Panc1 (cell line): ENCODE data around the gene ANGPTL7. TPM values are rescaled to one million over a fixed set of nuclear protein-coding genes. Genes with fewer than 3 reads are reported as not detected.
"Not testable (repeated sequence)": the region's sequence is repeated elsewhere in the genome, so short reads cannot be mapped to it uniquely, and the experiment has no call there.

ENCODE experiments used
- ATAC-seq: fragments of 200-7000 bp; cut with Tn5 transposase; 2 replicates; pipeline ENCODE4 v1.9.1; 2020; ENCODE audit warnings: mild to moderate bottlenecking, moderate library complexity
- BruUV-seq: library from RNA; stranded (reverse); fragments of 400-500 nt; replicated peaks from 2 replicates; lab custom pipeline; 2021; lab: Mats Ljungman, UMichigan
- CTCF ChIA-PET: fragments of 300-600 bp; sonication (Branson Sonifier 250); formaldehyde crosslinking; loops from one replicate; lab custom pipeline; 2022; ENCODE audit warnings: antibody characterized with exemption; lab: Charles Lee
- POLR2A ChIA-PET: fragments of 300-600 bp; sonication (Branson Sonifier 250); formaldehyde crosslinking; loops from one replicate; lab custom pipeline; 2022; ENCODE audit warnings: antibody characterized with exemption; lab: Charles Lee
- DNase-seq: peaks from one replicate; pipeline ENCODE4 v3.0.0-alpha.2; 2010; ENCODE audit warnings: low read depth, low spot score
- H3K27ac ChIP-seq: 2 replicates; pipeline ENCODE4 v1.5.1; 2011; ENCODE audit warnings: mild to moderate bottlenecking, low read length, inconsistent platforms
- H3K27me3 ChIP-seq: fragments of 200-500 bp; sonication (Bioruptor generic); 2 replicates; pipeline ENCODE4 v1.6.0; 2014; ENCODE audit warnings: low read length, inconsistent platforms; ENCODE audit not compliant: control insufficient read depth, insufficient read depth
- H3K36me3 ChIP-seq: fragments of 200-500 bp; sonication (Bioruptor generic); 2 replicates; pipeline ENCODE4 v1.5.1; 2014; ENCODE audit warnings: inconsistent platforms, mild to moderate bottlenecking, low read length, moderate library complexity; ENCODE audit not compliant: control insufficient read depth, insufficient read depth
- H3K4me1 ChIP-seq: 2 replicates; pipeline ENCODE4 v1.5.1; 2011; ENCODE audit warnings: inconsistent platforms, mild to moderate bottlenecking, low read length, moderate library complexity; ENCODE audit not compliant: control insufficient read depth, insufficient read depth
- H3K4me3 ChIP-seq, 2 experiments: 2 replicates each; pipeline ENCODE4 v1.5.1; 2011 to 2012; ENCODE audit warnings: low read depth in 2 of 2, low read length in 2 of 2, mild to moderate bottlenecking in 2 of 2, inconsistent platforms in 1 of 2, moderate library complexity in 1 of 2
- H3K9me3 ChIP-seq: fragments of 200-500 bp; sonication (Bioruptor generic); 2 replicates; pipeline ENCODE4 v1.5.1; 2014; ENCODE audit warnings: low read depth, mild to moderate bottlenecking, inconsistent platforms, low read length, moderate library complexity; ENCODE audit not compliant: control insufficient read depth, insufficient read depth
- CTCF ChIP-seq: fragments of 450-650 bp; IDR thresholded peaks from 2 replicates; pipeline ENCODE4 v1.5.1; 2017; ENCODE audit warnings: mild to moderate bottlenecking
- POLR2AphosphoS5 ChIP-seq: IDR thresholded peaks from 2 replicates; pipeline ENCODE4 v1.6.1; 2012; ENCODE audit warnings: mild to moderate bottlenecking, low read depth, low read length, moderate library complexity
- REST ChIP-seq, 2 experiments: IDR thresholded peaks; 2 replicates each; pipeline ENCODE4 v1.6.1; 2011 to 2012; ENCODE audit warnings: low read depth in 2 of 2, control low read depth in 1 of 2, low read length in 1 of 2, mild to moderate bottlenecking in 1 of 2, moderate library complexity in 1 of 2; ENCODE audit not compliant: insufficient read depth in 1 of 2
- SIN3A ChIP-seq: IDR thresholded peaks from 2 replicates; pipeline ENCODE4 v1.6.1; 2012; ENCODE audit warnings: low read depth, mild to moderate bottlenecking, low read length, moderate library complexity, borderline replicate concordance; ENCODE audit not compliant: insufficient read depth
- TCF7L2 ChIP-seq: IDR thresholded peaks from 2 replicates; pipeline ENCODE4 v1.6.1; 2011; ENCODE audit warnings: mild to moderate bottlenecking, low read depth, low read length, inconsistent platforms
- in situ Hi-C: cut with HindIII; loops from 2 replicates; pipeline ENCODE4 v1.10.0; 2016; ENCODE audit warnings: low sequenced_read_pairs, low pct_unique_long_range_greater_than_20kb
- intact Hi-C: fragments of 100-400 bp; cut with micrococcal nuclease; formaldehyde crosslinking; loops from one replicate; pipeline ENCODE4 v1.10.0; 2022; ENCODE audit not compliant: unreplicated experiment
- total RNA-seq: library from RNA; stranded (reverse); gene quantifications from one replicate; pipeline ENCODE4 v1.2.1, GENCODE V29; 2021; ENCODE audit not compliant: unreplicated experiment

The ANGPTL7 gene
- total RNA-seq, 1 experiment from 2014 or later: not detected

- CTCF ChIA-PET: interaction anchor here (0.7 kb wide), 1 partner anchor 131 kb away, joined by 3 read pairs; no protein-coding TSS in a partner anchor
- BruUV-seq, H3K4me3 ChIP-seq, H3K9me3 ChIP-seq, in situ Hi-C loops, DNase-seq, intact Hi-C loops, H3K36me3 ChIP-seq, H3K27me3 ChIP-seq: not testable (repeated sequence)
- Histone ChIP-seq H3K4me1 (peaks cover 40% of the 10 kb centered on the region), H3K27ac (peak overlapping the region; percentile 91)
- POLR2A ChIA-PET: interaction anchor here (0.6 to 0.7 kb wide), 2 partner anchors 44 to 120 kb away, joined by 3 to 4 read pairs; partner anchors contain the start of gene SRM
- peak; percentile 55 for ATAC-seq
- TF ChIP-seq TCF7L2: 0 out of 2 replicates have a peak, but pooled peaks have one; percentile 15
Observed at GRCh38 chr1:11179749-11180148, 9.4 kb upstream of the ANGPTL7 start.

- Histone ChIP-seq H3K9me3 (no peaks in the 10 kb centered on the region), H3K36me3 (no peaks in the 10 kb centered on the region; the same call in 1 of the 2 replicates), H3K4me1 (peaks cover 40% of the 10 kb centered on the region), H3K27me3 (no peaks in the 10 kb centered on the region), H3K4me3 (no peak overlapping the region), H3K27ac (peak overlapping the region; percentile 91)
- BruUV-seq: no TSS peak
- peak; percentile 76 for ATAC-seq
- in situ Hi-C loops: no loop called here
- intact Hi-C loops: no loop called here
- no peak for DNase-seq
- CTCF ChIA-PET: no interaction called here
- TF ChIP-seq TCF7L2: peak; percentile 33; the same call in 1 of the 2 replicates
- no peak for TF ChIP-seq SIN3A
- POLR2A ChIA-PET: interaction anchor here (0.6 kb wide), 1 partner anchor 45 kb away, joined by 3 read pairs; no protein-coding TSS in a partner anchor
Observed at GRCh38 chr1:11180342-11180744, 8.8 kb upstream of the ANGPTL7 start.

- TF ChIP-seq CTCF (no peak), REST (IDR thresholded peaks at IDR 0.05; ENCODE audit: insufficient read depth in 1 of 2, low read depth in 2 of 2, low read length in 1 of 2) (no peak), POLR2AphosphoS5 (no peak), SIN3A (no peak), TCF7L2 (no peak)
- no TSS peak for BruUV-seq
- ChIA-PET POLR2A (no interaction called here), CTCF (no interaction called here)
- H3K27ac ChIP-seq: peak overlapping the region; percentile 91; the same call in 1 of the 2 replicates
- intact Hi-C loops (no loop called here), in situ Hi-C loops (no loop called here)
- no peaks in the 10 kb centered on the region for H3K27me3 ChIP-seq
- ATAC-seq (no peak), DNase-seq (no peak)
- no peaks in the 10 kb centered on the region for H3K9me3 ChIP-seq
- H3K36me3 ChIP-seq: no peaks in the 10 kb centered on the region; the same call in 1 of the 2 replicates
- H3K4me1 ChIP-seq: peaks cover 31% of the 10 kb centered on the region
- H3K4me3 ChIP-seq: no peak overlapping the region
Observed at GRCh38 chr1:11182884-11183283, 6.3 kb upstream of the ANGPTL7 start.
